Stimulated activated CD8-positive, alpha-beta memory T cell treated with anti-CD3 and anti-CD28 coated beads, Interleukin-15, amount 100 ng/mL, for 24 hours (primary cell): Measurements from ENCODE around the gene RAD9B.
"Not testable (repeated sequence)": the region's sequence is repeated elsewhere in the genome, so short reads cannot be mapped to it uniquely, and the experiment has no call there.

Source experiments
- DNase-seq: peaks from one replicate; pipeline ENCODE4 v3.0.0-alpha.2; 2020; ENCODE audit warnings: low read depth

Gene RAD9B

DNA sequence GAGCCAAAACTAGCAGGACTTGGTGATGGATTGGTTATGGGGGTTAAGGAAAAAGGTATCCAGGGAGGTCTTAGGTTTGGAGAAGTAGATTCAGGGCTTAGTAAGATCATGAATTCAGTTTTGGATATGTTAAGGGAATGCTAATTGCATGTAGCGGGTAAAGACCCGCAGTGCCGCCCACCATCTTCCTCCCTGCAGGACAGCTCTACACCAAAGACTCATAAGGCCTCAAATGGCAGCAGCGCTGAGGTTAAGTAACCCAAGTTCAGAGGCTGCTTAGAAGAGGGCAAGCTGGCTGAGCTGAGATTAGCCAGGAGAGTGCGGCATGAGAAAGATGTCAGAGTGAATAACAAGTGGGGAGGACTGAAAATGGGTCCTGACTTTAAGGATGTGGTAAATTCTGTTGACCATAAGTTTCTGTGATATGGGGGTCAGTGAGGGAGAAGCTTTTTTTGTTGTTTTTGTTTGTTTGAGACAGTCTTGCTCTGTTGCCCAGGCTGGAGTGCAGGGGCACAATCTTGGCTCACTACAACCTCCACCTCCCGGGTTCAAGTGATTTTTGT lies 26.2 kb downstream of the RAD9B start:
- no peak for DNase-seq

DNA sequence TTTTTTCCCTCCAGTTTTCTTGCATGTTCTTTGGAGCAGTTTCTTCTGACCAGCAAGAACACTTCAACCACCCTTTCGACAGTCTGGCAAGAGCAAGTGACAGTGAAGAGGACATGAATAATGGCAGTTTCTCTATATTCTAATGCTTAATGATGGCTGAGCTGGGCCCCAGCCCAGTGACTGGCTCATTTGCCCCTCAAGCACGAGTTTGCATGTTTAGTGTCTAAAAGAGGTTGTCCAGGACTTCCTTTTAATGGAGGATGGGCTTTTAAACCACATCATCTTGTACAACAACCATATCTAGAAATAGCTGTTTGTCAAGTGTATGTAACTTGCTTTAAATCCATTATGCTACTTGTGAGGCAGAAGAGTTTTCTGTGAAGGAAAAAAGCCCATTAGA lies 28.4 kb downstream of the RAD9B start:
- DNase-seq, result no peak

DNA sequence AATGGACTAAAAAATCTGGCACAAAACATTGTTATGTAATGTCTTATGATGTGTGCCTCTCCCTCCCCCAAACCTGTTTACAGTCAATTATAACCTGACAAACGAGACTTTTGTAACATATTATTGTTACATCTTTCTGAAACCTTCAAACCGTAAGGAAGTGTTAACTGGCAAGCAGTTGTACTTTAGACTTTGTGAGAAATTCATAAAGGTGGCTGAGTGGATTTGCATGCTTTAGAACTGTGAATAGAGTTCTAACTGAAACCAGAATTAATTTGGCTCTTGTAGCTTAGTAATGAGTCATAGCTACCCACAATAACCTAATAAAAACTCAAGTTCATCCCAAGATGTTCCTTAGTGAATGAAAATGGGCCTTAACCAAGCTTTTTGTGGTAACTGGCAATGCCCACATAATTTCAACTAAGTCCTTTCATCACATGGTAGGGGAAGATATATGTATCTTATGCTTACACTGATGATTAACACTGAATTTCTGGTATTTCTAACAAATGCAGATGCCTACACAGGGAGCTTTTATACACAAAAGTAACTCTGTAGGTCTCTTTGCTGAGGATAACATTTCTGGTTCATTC lies 29.7 kb downstream of the RAD9B start:
- no peak for DNase-seq

DNA sequence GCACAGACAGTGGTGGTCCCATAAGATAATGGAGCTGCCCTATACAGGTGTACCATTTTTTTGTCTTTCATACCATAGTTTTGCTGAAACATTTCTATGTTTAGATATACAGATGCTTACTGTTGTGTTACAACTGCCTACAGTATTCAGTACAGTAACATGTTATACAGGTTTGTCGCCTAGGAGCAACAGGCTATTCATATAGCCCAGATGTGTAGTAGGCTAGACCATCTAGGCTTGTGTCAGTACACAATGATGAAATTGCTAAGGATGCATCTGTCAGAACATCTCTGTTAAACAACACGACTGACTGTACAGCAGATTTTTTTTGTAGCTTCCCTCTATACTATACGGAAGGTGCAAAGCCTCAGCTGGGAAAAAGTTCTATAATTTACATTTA lies 30.5 kb downstream of the RAD9B start:
- DNase-seq, result no peak

DNA sequence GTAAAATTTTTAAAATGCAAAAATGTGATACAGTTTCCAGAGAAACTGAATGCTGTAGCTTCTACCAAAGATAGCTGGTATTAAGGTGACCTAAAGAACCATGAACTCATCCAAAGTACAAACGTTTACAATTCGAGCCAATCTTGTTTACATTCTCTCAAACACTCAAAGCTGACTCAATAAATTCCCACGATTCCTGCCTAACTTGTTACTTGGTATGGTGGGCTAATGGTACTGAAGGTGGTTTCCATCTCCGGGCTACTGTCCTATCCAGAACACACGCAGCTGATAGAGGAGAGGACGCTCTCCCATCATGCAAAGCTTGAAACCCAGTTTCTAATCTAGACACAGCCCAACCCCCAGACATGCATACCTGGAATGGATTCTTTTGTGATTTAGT lies 31.5 kb downstream of the RAD9B start:
- DNase-seq, result no peak

DNA sequence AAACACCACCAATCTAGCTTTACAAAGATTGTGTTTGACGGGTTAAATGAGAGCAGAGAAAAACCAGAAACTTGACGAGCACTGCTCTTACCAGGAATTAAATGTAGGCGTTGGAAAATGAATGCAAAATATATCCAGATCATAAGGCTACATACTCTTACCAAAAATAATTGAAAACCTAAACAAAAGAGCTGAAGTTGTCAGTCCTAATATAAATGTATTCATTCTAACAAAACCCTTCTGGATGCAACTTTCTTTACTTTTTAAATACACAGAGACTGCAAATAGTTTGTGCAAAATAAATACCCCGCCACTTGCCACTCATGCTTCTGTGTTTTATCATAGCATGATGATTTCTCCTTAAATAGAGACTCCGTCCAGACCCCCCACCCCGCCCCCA lies 32.7 kb downstream of the RAD9B start:
- DNase-seq, result no peak

DNA sequence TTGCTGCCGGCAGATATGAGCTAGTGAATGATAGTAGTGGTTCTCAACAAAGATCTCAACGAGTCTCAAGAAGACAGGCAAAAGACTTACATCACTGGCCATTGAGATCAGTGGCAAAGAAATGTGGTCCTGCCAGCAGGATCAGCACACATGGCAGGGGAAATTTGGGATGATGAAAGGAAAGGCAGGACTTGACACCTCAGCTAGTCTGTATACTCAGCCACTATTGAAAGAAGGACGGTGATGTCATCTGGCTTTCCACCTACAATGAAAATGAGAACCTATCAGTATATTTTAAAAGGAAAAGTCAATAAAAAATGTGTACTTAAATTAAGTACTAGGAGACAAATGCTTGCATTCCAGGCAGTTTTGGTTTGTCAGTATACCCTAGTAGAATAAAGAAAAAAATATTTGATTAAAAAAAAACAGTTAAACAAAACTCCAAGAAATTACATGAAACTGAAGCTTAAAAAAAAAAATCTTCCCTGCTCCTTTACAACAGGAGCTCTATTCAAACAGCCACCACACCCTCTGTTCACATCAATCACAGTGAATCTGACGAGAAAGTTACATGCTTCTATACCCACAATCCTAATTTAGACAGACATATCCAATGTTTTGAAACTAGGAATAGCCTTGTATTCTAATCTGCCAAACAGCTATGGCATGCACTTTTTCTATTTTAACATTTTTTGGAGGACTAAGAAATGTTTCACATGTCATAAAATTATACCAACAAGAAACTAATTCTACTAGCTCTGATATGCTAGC lies 34.9 kb downstream of the RAD9B start:
- no peak for DNase-seq

DNA sequence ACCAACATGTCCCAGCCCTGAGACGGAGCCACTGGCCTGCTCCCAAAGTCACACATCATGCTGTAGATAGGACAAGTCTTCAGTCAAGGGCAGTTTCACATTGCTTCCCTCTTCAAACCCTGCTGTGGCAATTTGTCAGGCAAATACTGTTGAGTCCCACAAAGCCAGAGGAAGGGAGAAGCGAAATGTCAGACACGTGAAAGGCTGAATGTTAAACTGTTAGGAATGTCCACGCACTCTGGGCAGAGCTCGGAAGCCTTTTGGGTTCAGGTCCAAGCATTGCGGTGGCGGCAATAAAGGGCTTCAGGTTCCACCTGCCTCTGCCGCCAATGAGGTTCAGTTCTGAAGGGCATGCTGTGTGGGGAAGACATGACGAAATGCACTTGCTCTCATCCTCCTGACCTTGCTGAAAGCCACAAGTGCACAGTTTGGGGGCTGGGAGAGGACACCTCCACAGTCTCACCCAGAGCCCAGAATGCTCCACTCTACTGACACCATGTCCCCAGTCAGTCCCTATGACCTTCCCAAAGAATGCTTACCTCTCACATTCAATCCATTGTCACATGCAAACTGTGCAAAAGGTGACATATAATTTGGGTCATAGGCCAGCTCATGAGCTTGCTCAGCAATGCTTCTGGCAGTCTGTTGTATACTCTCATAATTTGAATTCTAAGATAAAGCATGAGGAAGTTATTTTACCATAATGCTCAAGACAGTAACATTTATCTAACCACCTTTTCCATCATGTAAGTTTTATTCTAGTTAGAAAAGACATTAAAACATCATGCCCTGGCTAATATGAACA lies 35.7 kb downstream of the RAD9B start:
- no peak for DNase-seq

DNA sequence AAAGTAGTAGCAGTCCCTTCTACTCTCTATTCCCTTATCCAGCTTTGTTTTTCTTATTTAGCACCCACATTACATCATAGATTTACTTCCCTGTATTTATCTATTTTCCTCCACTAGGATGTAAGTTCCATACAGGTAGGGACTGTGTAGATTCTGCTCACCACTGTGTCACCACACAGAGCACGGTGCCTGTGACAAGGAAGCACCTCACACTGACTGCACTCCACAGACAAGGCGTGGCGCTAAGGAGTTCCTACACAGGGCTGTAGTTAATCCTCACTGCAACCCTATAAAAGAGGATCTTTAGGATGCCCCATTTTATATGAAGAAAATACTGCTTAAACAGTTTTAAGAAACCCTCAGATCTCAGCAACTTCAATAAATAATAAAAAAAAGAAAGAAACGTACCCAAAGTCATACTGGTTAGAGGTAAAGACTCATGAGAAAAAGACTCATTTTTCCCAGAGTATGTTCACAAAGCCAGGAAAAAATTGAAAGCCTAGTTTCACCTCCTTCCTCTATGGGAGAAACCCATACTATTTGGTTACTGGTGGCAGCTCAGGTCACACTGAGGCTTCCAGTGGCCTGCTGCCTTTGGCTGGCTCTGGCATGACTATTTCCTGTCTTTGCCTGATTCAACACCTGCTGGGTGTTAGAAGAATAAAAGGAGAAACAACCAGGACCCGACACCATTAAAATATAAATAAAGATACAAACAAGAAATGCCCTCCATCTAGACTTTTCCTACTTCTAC lies 36.9 kb downstream of the RAD9B start:
- DNase-seq, result no peak

DNA sequence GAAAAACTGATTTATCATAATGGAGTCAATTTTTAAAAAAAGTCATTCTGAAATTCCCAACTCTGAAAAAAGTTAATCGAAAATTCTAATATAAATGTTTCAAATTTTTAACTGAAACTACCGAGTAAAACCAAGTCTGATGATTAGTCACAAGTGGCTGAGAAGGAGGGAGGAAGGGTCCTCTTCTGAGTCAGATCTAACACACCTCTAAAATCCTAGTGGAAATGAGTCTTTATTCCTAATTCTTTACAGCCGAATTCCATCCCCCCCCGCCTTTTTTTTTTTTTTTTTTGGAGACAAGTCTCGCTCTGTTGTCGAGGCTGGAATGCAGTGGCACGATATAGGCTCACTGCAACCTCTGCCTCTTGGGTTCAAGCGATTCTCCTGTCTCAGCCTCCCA lies 37.9 kb downstream of the RAD9B start:
- no peak for DNase-seq

DNA sequence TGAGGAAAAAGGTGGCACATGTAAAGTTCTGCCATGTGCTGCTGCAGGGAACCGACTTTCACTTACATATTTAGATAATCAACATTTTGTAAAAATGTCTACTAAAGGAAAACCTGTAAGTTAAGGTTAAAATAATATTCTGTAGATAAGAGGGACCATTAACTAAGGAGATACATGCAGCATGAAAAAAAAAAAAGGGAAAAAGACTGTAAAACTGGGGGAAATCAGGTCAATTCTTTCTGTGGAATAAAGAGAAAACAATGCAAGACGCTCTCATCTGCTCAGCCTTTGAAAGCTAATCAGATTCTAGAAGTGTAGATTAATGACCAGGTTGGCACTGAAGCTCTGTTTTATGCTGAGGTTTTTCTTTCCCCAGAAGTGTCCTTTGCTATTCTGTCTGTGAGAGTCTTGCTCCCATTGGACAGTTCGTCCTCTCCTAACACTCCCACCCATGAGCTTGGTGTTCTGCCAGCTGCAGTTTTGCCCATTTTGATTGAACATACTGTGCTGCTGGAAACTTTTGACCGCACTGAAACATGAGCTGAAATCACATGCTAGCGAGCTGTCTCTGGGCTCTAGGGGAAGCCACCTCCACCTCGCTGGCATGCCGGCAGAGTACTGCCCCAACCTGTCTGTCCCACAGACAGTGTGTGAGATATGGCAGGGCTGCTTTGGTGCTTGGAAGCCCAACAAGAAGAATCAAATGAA lies 41.3 kb downstream of the RAD9B start:
- DNase-seq, result no peak

DNA sequence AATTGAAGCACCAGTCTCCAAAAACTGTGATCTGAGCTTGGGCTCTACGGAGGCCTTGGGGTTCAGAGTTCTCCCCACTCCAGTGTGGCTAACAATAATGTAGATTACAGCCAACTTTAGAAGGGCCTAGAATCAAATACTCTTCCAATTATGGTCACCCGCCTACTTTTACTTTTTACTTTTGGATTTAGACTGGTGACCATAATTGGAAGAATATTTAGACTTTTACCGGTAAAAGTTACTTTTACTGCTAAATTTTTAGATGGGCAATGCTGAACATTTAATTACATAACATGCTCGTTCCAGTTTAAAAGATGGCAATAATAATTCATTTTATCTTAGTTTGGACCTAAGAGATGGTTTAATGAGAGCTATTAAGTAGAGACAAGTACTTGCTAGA lies 41.8 kb downstream of the RAD9B start:
- no peak for DNase-seq

DNA sequence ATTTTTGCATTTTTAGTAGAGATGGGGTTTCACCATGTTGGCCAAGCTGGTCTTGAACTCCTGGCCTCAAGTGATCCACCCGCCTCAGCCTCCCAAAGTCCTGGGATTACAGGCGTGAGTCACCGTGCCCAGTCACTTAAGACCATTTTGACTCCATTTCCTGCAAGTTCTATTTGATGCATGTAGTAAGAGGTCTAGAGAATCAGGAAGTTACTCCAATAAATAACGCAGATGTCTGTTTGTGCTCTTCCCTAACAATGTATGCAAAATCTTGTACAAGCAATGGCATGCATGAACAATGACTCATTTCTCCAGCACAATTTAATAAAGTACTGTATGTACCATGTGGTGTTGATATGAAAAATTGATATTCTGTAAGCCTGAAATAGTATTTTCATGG lies 43.1 kb downstream of the RAD9B start:
- DNase-seq, result not testable (repeated sequence)

DNA sequence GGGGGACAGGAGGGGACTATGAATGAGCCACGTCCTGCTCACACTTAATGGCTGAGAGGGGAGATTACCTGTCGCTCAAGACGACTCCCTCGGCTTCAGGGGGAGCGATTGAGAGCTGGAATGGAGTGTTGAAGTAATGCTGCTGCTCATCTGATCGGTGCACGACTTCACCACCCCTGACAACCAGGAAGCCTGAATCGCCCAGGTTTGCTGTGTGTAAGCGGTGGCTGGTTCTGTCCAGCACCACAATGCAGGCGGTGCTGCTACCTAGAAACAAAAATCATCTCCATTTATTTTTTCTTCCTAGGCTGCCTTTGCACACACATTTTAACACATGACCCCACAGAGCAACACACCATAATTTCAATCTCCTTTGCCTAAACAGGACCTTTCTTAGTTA lies 43.7 kb downstream of the RAD9B start:
- no peak for DNase-seq

DNA sequence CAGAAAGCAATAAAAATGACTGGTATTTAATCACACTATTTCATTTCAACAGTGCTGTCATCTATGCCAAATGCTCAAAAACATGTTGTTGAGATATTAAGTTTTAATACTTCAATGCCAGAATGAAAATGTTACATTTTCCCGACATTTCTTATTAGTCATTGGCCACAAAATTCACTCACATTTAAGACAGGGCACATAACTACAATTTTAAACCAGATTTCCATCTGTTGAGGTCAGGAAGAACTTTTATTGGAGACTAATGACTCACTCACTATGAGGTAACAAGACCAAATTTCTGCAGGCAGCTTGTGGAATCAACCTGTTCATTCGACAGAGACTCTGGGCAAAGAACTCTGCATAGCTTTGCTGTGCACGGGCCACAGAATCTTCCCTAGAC lies 44.2 kb downstream of the RAD9B start:
- DNase-seq, result no peak

DNA sequence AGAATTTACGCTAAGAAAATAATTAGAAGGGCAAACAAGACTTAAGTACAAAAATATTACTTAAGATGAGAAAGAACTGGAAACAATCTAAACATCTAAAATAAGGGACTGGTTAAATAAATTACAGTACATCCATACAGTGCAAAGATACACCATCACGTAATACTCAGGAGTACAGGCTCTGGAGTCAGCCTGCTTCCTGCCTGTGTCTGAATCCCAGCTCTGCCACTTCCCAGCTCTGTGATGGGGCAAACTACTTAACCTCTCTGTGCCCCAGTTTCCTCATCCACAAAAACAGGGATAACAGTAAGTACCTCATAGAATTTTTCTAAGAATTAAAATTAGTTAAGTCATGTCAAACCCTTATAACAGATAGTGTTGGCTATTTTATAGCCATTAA lies 45.0 kb downstream of the RAD9B start:
- DNase-seq, result no peak

DNA sequence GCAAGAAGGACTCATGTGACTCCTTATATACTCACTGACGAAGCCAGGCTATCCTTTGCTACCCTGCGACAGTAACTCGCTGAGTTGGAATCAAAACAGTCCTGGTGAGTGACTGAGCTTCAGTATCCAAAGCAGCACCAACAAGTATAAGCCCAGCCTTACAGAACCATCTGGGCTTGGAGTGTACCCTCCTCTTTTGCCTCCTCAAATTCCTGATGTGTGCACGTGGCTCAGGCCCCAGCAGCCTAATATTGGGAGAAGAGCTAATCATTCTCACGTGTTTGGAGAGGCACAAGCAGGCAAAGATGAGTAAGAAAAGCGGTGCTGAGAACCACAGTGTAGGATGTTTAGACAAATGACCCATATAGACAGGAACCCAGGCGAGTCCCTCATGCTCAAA lies 46.5 kb downstream of the RAD9B start:
- no peak for DNase-seq

DNA sequence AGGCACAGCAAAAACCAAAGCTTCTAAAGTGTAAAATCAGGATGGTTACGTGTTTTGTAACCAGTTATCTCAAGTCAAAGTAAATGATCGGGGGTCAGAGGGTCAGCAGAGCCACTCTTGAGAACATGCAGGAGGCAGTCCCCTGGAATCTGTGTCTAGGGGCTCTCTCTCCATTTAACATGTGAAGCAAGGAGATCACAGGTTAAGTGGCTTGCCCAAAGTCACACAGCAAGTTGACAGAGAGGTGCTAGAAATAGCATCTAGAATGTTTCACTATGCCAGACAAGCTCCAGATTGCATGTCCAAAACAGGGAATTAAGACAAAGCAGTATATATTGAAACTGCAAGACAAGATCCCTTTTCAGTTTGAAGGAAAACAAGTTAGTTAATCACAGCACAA lies 47.6 kb downstream of the RAD9B start:
- no peak for DNase-seq

DNA sequence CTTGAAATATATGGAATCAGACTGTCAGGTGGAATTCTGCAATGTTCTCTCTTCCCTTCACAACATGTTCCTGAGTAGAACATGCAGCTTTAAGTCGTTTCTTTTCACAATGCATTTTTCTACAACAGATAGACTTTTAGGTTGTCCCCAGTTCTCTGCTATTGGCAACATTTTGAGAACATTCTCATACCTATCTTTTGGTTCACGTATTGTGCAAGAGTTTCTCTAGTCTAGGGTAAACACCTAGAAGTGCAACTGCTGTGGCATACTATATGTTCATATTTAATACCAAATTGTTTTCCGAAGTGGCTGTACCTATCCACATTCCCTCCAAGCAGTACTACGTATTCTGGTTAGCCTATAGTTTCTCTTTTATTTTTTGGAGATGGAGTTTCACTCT lies 48.9 kb downstream of the RAD9B start:
- no peak for DNase-seq
